Right atrium auricular region (tissue), 2 donors: Measurements from ENCODE around the gene ADAMTS19. TPM values are rescaled to one million over a fixed set of nuclear protein-coding genes. Genes with fewer than 3 reads are reported as not detected.
"Not testable (repeated sequence)": the region's sequence is repeated elsewhere in the genome, so short reads cannot be mapped to it uniquely, and the experiment has no call there.

Experiments
- DNase-seq: peaks from one replicate; pipeline ENCODE4 v3.0.0-alpha.2; 2019; ENCODE audit warnings: low spot score
- H3K27ac ChIP-seq, 2 donors: fragments of 200-600 bp; sonication (generic); 1 replicate in 1 of 2; 2 replicates in 1 of 2; pipeline ENCODE4 v1.5.1; 2016 to 2019
- H3K27me3 ChIP-seq, 2 donors: fragments of 200-600 bp; sonication (generic); one replicate each; pipeline versions ENCODE4 v1.5.1 to v1.6.0; 2017 to 2019
- H3K36me3 ChIP-seq: fragments of 200-600 bp; sonication (generic); one replicate; pipeline ENCODE4 v1.5.1; 2016
- H3K4me1 ChIP-seq, 2 donors: fragments of 200-600 bp; sonication (generic); one replicate each; pipeline versions ENCODE4 v1.5.1 to v1.6.0; 2017 to 2019
- H3K4me3 ChIP-seq, 2 donors: fragments of 200-600 bp; sonication (generic); 1 replicate in 1 of 2; 2 replicates in 1 of 2; pipeline ENCODE4 v1.5.1; 2017 to 2019; ENCODE audit warnings: mild to moderate bottlenecking in 1 of 2, moderate library complexity in 1 of 2
- H3K9me3 ChIP-seq, 2 donors: fragments of 200-600 bp; sonication (generic); one replicate each; pipeline ENCODE4 v1.5.1; 2019
- CTCF ChIP-seq, 2 donors: fragments of 200-600 bp; sonication (generic); IDR thresholded peaks; one replicate each; pipeline ENCODE4 v1.5.1; 2019; ENCODE audit warnings: antibody characterized with exemption in 2 of 2
- total RNA-seq, 2 donors: library from RNA; depleted of rRNA; stranded (reverse); fragments of >200 nt; gene quantifications; one replicate each; pipeline ENCODE4 v1.1.0, GENCODE V29; 2016

The ADAMTS19 gene
- total RNA-seq, 2 donors from 2014 or later = 0.44 to 0.59 TPM

GRCh38 chr5:129619782-129620181 is 159.7 kb downstream of the ADAMTS19 start:
- H3K4me3 ChIP-seq = no peak overlapping the region
- DNase-seq = no peak
- no peak overlapping the region for H3K27ac ChIP-seq
- H3K27me3 ChIP-seq = no peaks in the 10 kb centered on the region
- no peaks in the 10 kb centered on the region for H3K36me3 ChIP-seq
- H3K4me1 ChIP-seq = no peaks in the 10 kb centered on the region
- TF ChIP-seq CTCF (IDR thresholded peaks at IDR 0.05) = no peak
- no peaks in the 10 kb centered on the region for H3K9me3 ChIP-seq

- no peaks in the 10 kb centered on the region for H3K4me1 ChIP-seq
- no peak for TF ChIP-seq CTCF (IDR thresholded peaks at IDR 0.05)
Measured at GRCh38 chr5:129622531-129622930, 162.4 kb downstream of the ADAMTS19 start.

GRCh38 chr5:129629575-129629974 is 169.5 kb downstream of the ADAMTS19 start:
- DNase-seq = no peak
- H3K9me3 ChIP-seq = peaks cover 0 to 15% of the 10 kb centered on the region in 2 donors
- H3K4me3 ChIP-seq = no peak overlapping the region
- TF ChIP-seq CTCF (IDR thresholded peaks at IDR 0.05) = no peak
- no peaks in the 10 kb centered on the region for H3K36me3 ChIP-seq
- H3K27me3 ChIP-seq = no peaks in the 10 kb centered on the region
- H3K27ac ChIP-seq = no peak overlapping the region
- no peaks in the 10 kb centered on the region for H3K4me1 ChIP-seq

More at GRCh38 chr5:129622531-129622930, 162.4 kb downstream of the ADAMTS19 start:
- DNase-seq = no peak
- H3K27me3 ChIP-seq = no peaks in the 10 kb centered on the region
- H3K36me3 ChIP-seq = no peaks in the 10 kb centered on the region
- H3K27ac ChIP-seq = no peak overlapping the region
- no peak overlapping the region for H3K4me3 ChIP-seq
- no peaks in the 10 kb centered on the region for H3K9me3 ChIP-seq

GRCh38 chr5:129630101-129630500 is 170.0 kb downstream of the ADAMTS19 start:
- Histone ChIP-seq H3K36me3 (no peaks in the 10 kb centered on the region), H3K27me3 (no peaks in the 10 kb centered on the region)
- TF ChIP-seq CTCF (IDR thresholded peaks at IDR 0.05) = no peak

GRCh38 chr5:129631961-129632360 is 171.9 kb downstream of the ADAMTS19 start:
- Histone ChIP-seq H3K9me3 (peaks cover 0 to 15% of the 10 kb centered on the region in 2 donors), H3K36me3 (no peaks in the 10 kb centered on the region), H3K4me1 (no peaks in the 10 kb centered on the region), H3K27ac (no peak overlapping the region), H3K27me3 (no peaks in the 10 kb centered on the region), H3K4me3 (no peak overlapping the region)
- no peak for TF ChIP-seq CTCF (IDR thresholded peaks at IDR 0.05)
- no peak for DNase-seq

More at GRCh38 chr5:129630101-129630500, 170.0 kb downstream of the ADAMTS19 start:
- H3K4me3 ChIP-seq = no peak overlapping the region
- peaks cover 0 to 15% of the 10 kb centered on the region in 2 donors for H3K9me3 ChIP-seq
- no peak overlapping the region for H3K27ac ChIP-seq
- no peak for DNase-seq
- H3K4me1 ChIP-seq = no peaks in the 10 kb centered on the region

GRCh38 chr5:129637501-129637900 is 177.4 kb downstream of the ADAMTS19 start:
- not testable (repeated sequence) for DNase-seq, H3K27ac ChIP-seq, H3K4me1 ChIP-seq, H3K36me3 ChIP-seq, H3K27me3 ChIP-seq, H3K4me3 ChIP-seq
- H3K9me3 ChIP-seq = peaks cover 0 to 15% of the 10 kb centered on the region in 2 donors
